ENCODE data around the gene RNF113A. TPM values are rescaled to one million over a fixed set of nuclear protein-coding genes. Genes with fewer than 3 reads are reported as not detected.

The RNF113A gene
- polyA plus RNA-seq, 3 donors: 20.4 to 21.6 (median 21.5) TPM

DNA sequence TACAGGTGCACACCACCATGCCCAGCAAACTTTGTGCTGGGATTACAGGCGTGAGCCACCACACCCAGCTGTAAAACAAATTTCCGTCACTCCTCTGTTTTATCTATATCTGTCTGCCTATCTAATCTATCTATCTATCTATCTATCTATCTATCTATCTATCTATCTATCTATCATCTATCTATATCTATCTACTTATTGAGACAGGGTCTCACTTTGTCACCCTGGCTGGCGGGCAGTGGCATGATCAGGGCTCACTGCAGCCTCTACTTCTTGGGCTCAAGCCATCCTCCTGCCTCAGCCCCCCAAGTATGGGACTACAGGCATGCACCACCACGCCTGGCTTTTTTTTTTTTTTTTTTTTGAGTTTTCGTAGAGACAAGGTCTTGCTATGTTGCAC lies 44.8 kb upstream of the RNF113A start:
- Histone ChIP-seq H3K9ac (ENCODE audit: insufficient read depth, low read length, poor library complexity, severe bottlenecking) (no peak overlapping the region), H2AFZ (ENCODE audit: insufficient read depth, low read depth, low read length, poor library complexity, severe bottlenecking) (no peak overlapping the region), H4K20me1 (ENCODE audit: insufficient read depth, low read length) (no peaks in the 10 kb centered on the region), H3K36me3 (replicated peaks in 1 of 2; ENCODE audit: control insufficient read depth in 1 of 2, insufficient read depth in 2 of 2, low read length in 2 of 2) (no peaks in the 10 kb centered on the region), H3K4me3 (replicated peaks in 1 of 3; ENCODE audit: low read depth in 2 of 3, low read length in 3 of 3) (no peak overlapping the region), H3K27ac (ENCODE audit: low read depth in 1 of 2, low read length in 2 of 2) (no peak overlapping the region), H3K4me1 (ENCODE audit: control insufficient read depth in 1 of 2, insufficient read depth in 2 of 2, low read length in 2 of 2) (no peaks in the 10 kb centered on the region), H3K79me2 (ENCODE audit: insufficient read depth, low read length) (no peaks in the 10 kb centered on the region), H3K27me3 (ENCODE audit: control insufficient read depth in 2 of 2, insufficient read depth in 2 of 2, low read length in 2 of 2) (no peaks in the 10 kb centered on the region), H3K4me2 (replicated peaks; ENCODE audit: extremely low read depth, low read length, poor library complexity, severe bottlenecking) (no peak overlapping the region), H3K9me3 (replicated peaks in 1 of 2; ENCODE audit: control insufficient read depth in 1 of 2, insufficient read depth in 1 of 2, low read length in 2 of 2) (no peaks in the 10 kb centered on the region)
- Mint-ChIP-seq H3K4me1 (no peaks in the 10 kb centered on the region), H3K36me3 (no peaks in the 10 kb centered on the region), H3K27ac (no peak overlapping the region), H3K9me3 (peaks cover 0 to 5% (median 0%) of the 10 kb centered on the region in 7 donors), H3K4me3 (no peak overlapping the region), H3K27me3 (ENCODE audit: low read depth in 3 of 3) (peaks cover 0 to 3% (median 0%) of the 10 kb centered on the region in 3 donors)
- intact Hi-C loops (cut with micrococcal nuclease): no loop called here
- 100% methylated on average over 3 of the region's 5 CpGs for WGBS (ENCODE audit: insufficient coverage)
- DNase-seq: no peak
- TF ChIP-seq, protein P1, sequence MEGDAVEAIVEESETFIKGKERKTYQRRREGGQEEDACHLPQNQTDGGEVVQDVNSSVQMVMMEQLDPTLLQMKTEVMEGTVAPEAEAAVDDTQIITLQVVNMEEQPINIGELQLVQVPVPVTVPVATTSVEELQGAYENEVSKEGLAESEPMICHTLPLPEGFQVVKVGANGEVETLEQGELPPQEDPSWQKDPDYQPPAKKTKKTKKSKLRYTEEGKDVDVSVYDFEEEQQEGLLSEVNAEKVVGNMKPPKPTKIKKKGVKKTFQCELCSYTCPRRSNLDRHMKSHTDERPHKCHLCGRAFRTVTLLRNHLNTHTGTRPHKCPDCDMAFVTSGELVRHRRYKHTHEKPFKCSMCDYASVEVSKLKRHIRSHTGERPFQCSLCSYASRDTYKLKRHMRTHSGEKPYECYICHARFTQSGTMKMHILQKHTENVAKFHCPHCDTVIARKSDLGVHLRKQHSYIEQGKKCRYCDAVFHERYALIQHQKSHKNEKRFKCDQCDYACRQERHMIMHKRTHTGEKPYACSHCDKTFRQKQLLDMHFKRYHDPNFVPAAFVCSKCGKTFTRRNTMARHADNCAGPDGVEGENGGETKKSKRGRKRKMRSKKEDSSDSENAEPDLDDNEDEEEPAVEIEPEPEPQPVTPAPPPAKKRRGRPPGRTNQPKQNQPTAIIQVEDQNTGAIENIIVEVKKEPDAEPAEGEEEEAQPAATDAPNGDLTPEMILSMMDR (IDR thresholded peaks at IDR 0.05): no peak

DNA sequence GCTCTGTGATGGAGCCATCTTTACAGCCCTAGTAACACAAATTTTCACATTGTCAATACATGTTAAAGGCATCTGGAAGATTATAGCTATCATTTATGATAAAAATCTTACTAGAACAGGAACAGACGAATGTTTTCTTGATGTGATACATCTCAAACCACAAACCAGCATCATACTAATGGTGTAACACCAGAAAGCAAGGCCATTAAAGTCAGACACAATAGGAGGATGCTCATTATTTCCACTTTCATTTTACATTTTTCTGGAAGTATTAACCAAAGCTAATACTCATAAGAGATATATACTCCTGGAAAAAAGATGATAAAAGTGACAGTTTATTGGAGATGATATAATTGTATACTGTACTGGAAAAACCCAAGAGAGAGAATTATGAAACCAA lies 29.4 kb upstream of the RNF113A start:
- Histone ChIP-seq H3K4me3 (replicated peaks in 1 of 3; ENCODE audit: low read depth in 2 of 3, low read length in 3 of 3) (no peak overlapping the region), H3K9me3 (replicated peaks in 1 of 2; ENCODE audit: control insufficient read depth in 1 of 2, insufficient read depth in 1 of 2, low read length in 2 of 2) (no peaks in the 10 kb centered on the region), H3K4me2 (replicated peaks; ENCODE audit: extremely low read depth, low read length, poor library complexity, severe bottlenecking) (no peak overlapping the region), H2AFZ (ENCODE audit: insufficient read depth, low read depth, low read length, poor library complexity, severe bottlenecking) (no peak overlapping the region), H3K27ac (ENCODE audit: low read depth in 1 of 2, low read length in 2 of 2) (no peak overlapping the region), H3K4me1 (ENCODE audit: control insufficient read depth in 1 of 2, insufficient read depth in 2 of 2, low read length in 2 of 2) (peaks cover 8% of the 10 kb centered on the region in 2 donors), H3K27me3 (ENCODE audit: control insufficient read depth in 2 of 2, insufficient read depth in 2 of 2, low read length in 2 of 2) (no peaks in the 10 kb centered on the region), H4K20me1 (ENCODE audit: insufficient read depth, low read length) (no peaks in the 10 kb centered on the region), H3K79me2 (ENCODE audit: insufficient read depth, low read length) (no peaks in the 10 kb centered on the region), H3K9ac (ENCODE audit: insufficient read depth, low read length, poor library complexity, severe bottlenecking) (no peak overlapping the region), H3K36me3 (replicated peaks in 1 of 2; ENCODE audit: control insufficient read depth in 1 of 2, insufficient read depth in 2 of 2, low read length in 2 of 2) (no peaks in the 10 kb centered on the region)
- WGBS (ENCODE audit: insufficient coverage): no CpG with 5 or more reads among the region's 1 CpG
- intact Hi-C loops (cut with micrococcal nuclease): no loop called here
- H3K9me3 Mint-ChIP-seq: no peaks in the 10 kb centered on the region
- no peak for DNase-seq
- no peak overlapping the region for H3K4me3 Mint-ChIP-seq
- peak overlapping the region in 1 of 7 donors; percentile 32 for H3K27ac Mint-ChIP-seq
- H3K36me3 Mint-ChIP-seq: no peaks in the 10 kb centered on the region
- TF ChIP-seq, protein P1 (IDR thresholded peaks at IDR 0.05): no peak
- H3K4me1 Mint-ChIP-seq: peaks cover 10% of the 10 kb centered on the region
- peaks cover 0 to 3% (median 0%) of the 10 kb centered on the region in 3 donors for H3K27me3 Mint-ChIP-seq (ENCODE audit: low read depth in 3 of 3)

All from CD14-positive monocyte (primary cell).